ENCODE measurements around the gene TFPI2.
A peak's percentile ranks its signal among the peaks of the same experiment; 100 is the strongest.

TFPI2 gene

GRCh38 chr7:93910076-93910994, 19.8 kb upstream of the TFPI2 start:
- no peak for TF ChIP-seq CTCF (IDR thresholded peaks at IDR 0.05; ENCODE audit: borderline replicate concordance, control extremely low read depth, extremely low read depth, insufficient read depth, missing control alignments)
- in situ Hi-C loops (cut with MboI; ENCODE audit: low sequenced_read_pairs, unreplicated experiment): loop anchor here (25.0 kb wide), 1 partner anchor 477 kb away; the partner anchor contains the start of gene COL1A2
- no peak for DNase-seq (ENCODE audit: low spot score)

GRCh38 chr7:93906267-93906666, 15.7 kb upstream of the TFPI2 start, which contains the start of gene GNGT1:
GNGT1 (plus strand) TSS chr7:93906567; CDS start chr7:93906747, 180 bp downstream.
- in situ Hi-C loops (cut with MboI; ENCODE audit: low sequenced_read_pairs, unreplicated experiment): loop anchor here (25.0 kb wide), 1 partner anchor 481 kb away; the partner anchor contains the start of gene COL1A2
- TF ChIP-seq CTCF (IDR thresholded peaks at IDR 0.05; ENCODE audit: borderline replicate concordance, control extremely low read depth, extremely low read depth, insufficient read depth, missing control alignments): no peak
- DNase-seq (ENCODE audit: low spot score): no peak

GRCh38 chr7:93902777-93903423, 12.3 kb upstream of the TFPI2 start:
- peak; percentile 44 for TF ChIP-seq CTCF (IDR thresholded peaks at IDR 0.05; ENCODE audit: borderline replicate concordance, control extremely low read depth, extremely low read depth, insufficient read depth, missing control alignments)
- no peak for DNase-seq (ENCODE audit: low spot score)
- in situ Hi-C loops (cut with MboI; ENCODE audit: low sequenced_read_pairs, unreplicated experiment): loop anchor here (5.0 to 25.0 kb wide), 2 partner anchors 184 to 484 kb away; partner anchors contain the start of gene COL1A2

GRCh38 chr7:93897680-93898079, 7.1 kb upstream of the TFPI2 start:
- in situ Hi-C loops (cut with MboI; ENCODE audit: low sequenced_read_pairs, unreplicated experiment): no loop called here
- no peak for DNase-seq (ENCODE audit: low spot score)
- TF ChIP-seq CTCF (IDR thresholded peaks at IDR 0.05; ENCODE audit: borderline replicate concordance, control extremely low read depth, extremely low read depth, insufficient read depth, missing control alignments): no peak

GRCh38 chr7:93895859-93896600, 5.5 kb upstream of the TFPI2 start:
- in situ Hi-C loops (cut with MboI; ENCODE audit: low sequenced_read_pairs, unreplicated experiment): no loop called here
- DNase-seq (ENCODE audit: low spot score): no peak
- TF ChIP-seq CTCF (IDR thresholded peaks at IDR 0.05; ENCODE audit: borderline replicate concordance, control extremely low read depth, extremely low read depth, insufficient read depth, missing control alignments): no peak
